ENCODE data around the gene SCART1. TPM values are rescaled to one million over a fixed set of nuclear protein-coding genes. Genes with fewer than 3 reads are reported as not detected.

SCART1 gene
- 1 to 10 TPM; 1.8 to 5.5 (median 2.0) TPM for total RNA-seq

GRCh38 chr10:133453516-133454203, at the start of gene SCART1:
SCART1 (plus strand) TSS chr10:133453945; CDS start chr10:133453998, 53 bp downstream.
- no peak for TF ChIP-seq CTCF (IDR thresholded peaks at IDR 0.05; ENCODE audit: low read depth)

DNA sequence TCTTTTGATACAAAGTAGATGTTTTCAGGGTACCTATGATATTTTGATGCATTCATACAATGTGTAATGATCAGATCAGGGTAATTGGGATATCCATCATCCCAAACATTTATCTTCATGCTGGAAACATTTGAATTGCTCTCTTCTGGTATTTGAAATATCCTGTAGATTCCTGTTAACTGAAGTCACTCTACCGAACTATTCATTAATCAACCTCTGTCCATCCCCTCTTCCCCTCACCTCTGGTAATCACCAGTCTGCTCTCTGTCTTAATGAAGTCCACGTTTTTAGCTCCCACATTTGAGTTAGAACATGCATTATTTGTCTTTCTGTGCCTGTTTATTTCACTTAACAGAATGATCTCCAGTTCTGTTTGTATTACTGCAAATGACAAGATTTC, 48.5 kb upstream of the SCART1 start:
- TF ChIP-seq CTCF (IDR thresholded peaks at IDR 0.05; ENCODE audit: low read depth): no peak

GRCh38 chr10:133405844-133406527, 47.8 kb upstream of the SCART1 start:
- TF ChIP-seq CTCF (IDR thresholded peaks at IDR 0.05; ENCODE audit: low read depth): no peak

- TF ChIP-seq CTCF (IDR thresholded peaks at IDR 0.05; ENCODE audit: low read depth): no peak
These were observed 42.0 kb upstream of the SCART1 start for GRCh38 chr10:133411523-133412380.

- TF ChIP-seq CTCF (IDR thresholded peaks at IDR 0.05; ENCODE audit: low read depth): no peak
These were observed 41.4 kb upstream of the SCART1 start for GRCh38 chr10:133412381-133412711.

DNA sequence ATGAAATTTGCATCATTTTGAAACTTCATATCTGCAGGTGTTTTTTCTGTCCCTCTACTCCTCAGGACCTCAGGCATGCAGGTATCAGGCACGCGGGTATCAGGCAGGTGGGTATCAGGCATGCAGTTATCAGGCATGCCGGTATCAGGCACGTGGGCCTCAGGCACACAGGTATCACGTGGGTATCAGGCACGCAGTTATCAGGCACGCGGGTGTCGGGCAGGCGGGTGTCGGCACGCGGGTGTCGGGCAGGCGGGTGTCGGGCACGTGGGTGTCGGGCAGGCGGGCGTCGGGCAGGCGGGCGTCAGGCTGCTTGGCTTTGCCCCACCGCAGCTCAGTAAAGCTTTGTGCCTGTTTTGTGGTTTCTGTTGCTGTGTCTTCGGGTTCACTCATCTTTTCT, 38.0 kb upstream of the SCART1 start:
- TF ChIP-seq CTCF (IDR thresholded peaks at IDR 0.05; ENCODE audit: low read depth): no peak
